AG10803 (cell line): ENCODE results near the gene ACP1.

ENCODE experiments used
- DNase-seq: peaks from one replicate; pipeline ENCODE4 v3.0.0; 2010; ENCODE audit warnings: low read depth
- H3K4me3 ChIP-seq: 2 replicates; pipeline ENCODE4 v1.5.1; 2011; ENCODE audit warnings: mild to moderate bottlenecking, low read length, control low read depth
- CTCF ChIP-seq: conservative IDR thresholded peaks from 2 replicates; pipeline ENCODE4 v1.5.1; 2011; ENCODE audit warnings: mild to moderate bottlenecking, low read length, control low read depth, inconsistent platforms

Gene ACP1

GRCh38 chr2:262117-262516 is 2.6 kb upstream of the ACP1 start:
- DNase-seq: no peak
- no peak for TF ChIP-seq CTCF
- H3K4me3 ChIP-seq: no peak overlapping the region

- TF ChIP-seq CTCF: no peak
- no peak for DNase-seq
- peak overlapping the region; percentile 90 for H3K4me3 ChIP-seq
These were observed 1.6 kb upstream of the ACP1 start for GRCh38 chr2:263022-263738.

- peak within 1 kb of the TSS; percentile 90 for H3K4me3 ChIP-seq
- no peak for DNase-seq
- no peak for TF ChIP-seq CTCF
These were observed 814 bp upstream of the ACP1 start, which contains the start of gene SH3YL1 for GRCh38 chr2:263774-264492. Gene SH3YL1, minus strand, starts transcription at chr2:264032. Its CDS starts 48 bp downstream, at chr2:263984.

GRCh38 chr2:268323-268722 is 3.6 kb downstream of the ACP1 start:
- H3K4me3 ChIP-seq: no peak overlapping the region
- no peak for TF ChIP-seq CTCF
- no peak for DNase-seq

- H3K4me3 ChIP-seq: no peak overlapping the region
- TF ChIP-seq CTCF: no peak
- DNase-seq: no peak
These were observed 4.7 kb downstream of the ACP1 start for GRCh38 chr2:269356-270030.

- H3K4me3 ChIP-seq: no peak overlapping the region
- TF ChIP-seq CTCF: no peak
These were observed 6.1 kb downstream of the ACP1 start for GRCh38 chr2:270861-271260.

More at GRCh38 chr2:270861-271260, 6.1 kb downstream of the ACP1 start:
- DNase-seq: no peak
